Epithelial cell of proximal tubule (primary cell): Measurements from ENCODE around the gene RASGRP3. TPM values are rescaled to one million over a fixed set of nuclear protein-coding genes. Genes with fewer than 3 reads are reported as not detected.

Experiments used
- DNase-seq: peaks from one replicate; pipeline ENCODE4 v3.0.0-alpha.2; 2011; ENCODE audit warnings: low read depth
- H3K4me3 ChIP-seq: 2 replicates; pipeline ENCODE4 v1.5.1; 2011; ENCODE audit warnings: low read depth, mild to moderate bottlenecking, low read length
- total RNA-seq: library from RNA; depleted of rRNA; stranded (reverse); fragments of >200 nt; gene quantifications from 2 replicates; pipeline ENCODE4 v1.2.3, GENCODE V29; 2015
- TF ChIP-seq, protein P1 (sequence below): conservative IDR thresholded peaks from 2 replicates; pipeline ENCODE4 v1.5.1; 2012; ENCODE audit warnings: low read depth, mild to moderate bottlenecking, low read length

RASGRP3 gene
- total RNA-seq, 1 donor from 2014 or later = 1.1 TPM

- no peak overlapping the region for H3K4me3 ChIP-seq
- TF ChIP-seq, protein P1, sequence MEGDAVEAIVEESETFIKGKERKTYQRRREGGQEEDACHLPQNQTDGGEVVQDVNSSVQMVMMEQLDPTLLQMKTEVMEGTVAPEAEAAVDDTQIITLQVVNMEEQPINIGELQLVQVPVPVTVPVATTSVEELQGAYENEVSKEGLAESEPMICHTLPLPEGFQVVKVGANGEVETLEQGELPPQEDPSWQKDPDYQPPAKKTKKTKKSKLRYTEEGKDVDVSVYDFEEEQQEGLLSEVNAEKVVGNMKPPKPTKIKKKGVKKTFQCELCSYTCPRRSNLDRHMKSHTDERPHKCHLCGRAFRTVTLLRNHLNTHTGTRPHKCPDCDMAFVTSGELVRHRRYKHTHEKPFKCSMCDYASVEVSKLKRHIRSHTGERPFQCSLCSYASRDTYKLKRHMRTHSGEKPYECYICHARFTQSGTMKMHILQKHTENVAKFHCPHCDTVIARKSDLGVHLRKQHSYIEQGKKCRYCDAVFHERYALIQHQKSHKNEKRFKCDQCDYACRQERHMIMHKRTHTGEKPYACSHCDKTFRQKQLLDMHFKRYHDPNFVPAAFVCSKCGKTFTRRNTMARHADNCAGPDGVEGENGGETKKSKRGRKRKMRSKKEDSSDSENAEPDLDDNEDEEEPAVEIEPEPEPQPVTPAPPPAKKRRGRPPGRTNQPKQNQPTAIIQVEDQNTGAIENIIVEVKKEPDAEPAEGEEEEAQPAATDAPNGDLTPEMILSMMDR = no peak
- DNase-seq = peak; percentile 9
Measured at GRCh38 chr2:33529771-33530481, 53.5 kb downstream of the RASGRP3 start.

- DNase-seq = no peak
- TF ChIP-seq, protein P1 = no peak
- H3K4me3 ChIP-seq = no peak overlapping the region
Measured at GRCh38 chr2:33530690-33531548, 54.5 kb downstream of the RASGRP3 start.

DNA sequence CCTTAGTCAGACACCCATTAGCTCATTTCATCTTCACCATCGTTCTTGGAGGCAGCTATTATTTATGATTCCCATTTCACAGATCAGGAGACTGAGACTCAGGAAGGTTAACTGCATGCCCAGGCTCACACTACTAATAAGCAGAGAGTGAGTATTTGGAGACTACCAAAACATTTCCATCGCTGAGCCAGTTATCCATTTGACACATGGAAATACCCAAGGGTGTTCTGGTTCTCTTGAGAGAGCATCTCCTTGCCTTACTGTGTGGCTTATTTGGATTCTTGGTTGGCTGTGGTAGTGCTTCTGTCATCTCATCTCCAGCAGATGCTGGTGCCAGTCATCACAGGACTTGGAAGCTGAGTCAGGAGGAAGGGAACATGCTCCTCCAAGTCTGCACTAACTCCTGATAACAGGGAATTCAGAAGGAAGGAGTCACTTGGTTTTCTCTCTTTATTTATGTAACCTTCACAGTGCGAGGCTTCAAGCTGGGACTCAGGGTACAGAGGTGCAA, 55.2 kb downstream of the RASGRP3 start:
- TF ChIP-seq, protein P1 = no peak
- DNase-seq = no peak
- no peak overlapping the region for H3K4me3 ChIP-seq

GRCh38 chr2:33532146-33532545, 55.7 kb downstream of the RASGRP3 start:
- DNase-seq = no peak
- no peak overlapping the region for H3K4me3 ChIP-seq
- TF ChIP-seq, protein P1 = no peak

DNA sequence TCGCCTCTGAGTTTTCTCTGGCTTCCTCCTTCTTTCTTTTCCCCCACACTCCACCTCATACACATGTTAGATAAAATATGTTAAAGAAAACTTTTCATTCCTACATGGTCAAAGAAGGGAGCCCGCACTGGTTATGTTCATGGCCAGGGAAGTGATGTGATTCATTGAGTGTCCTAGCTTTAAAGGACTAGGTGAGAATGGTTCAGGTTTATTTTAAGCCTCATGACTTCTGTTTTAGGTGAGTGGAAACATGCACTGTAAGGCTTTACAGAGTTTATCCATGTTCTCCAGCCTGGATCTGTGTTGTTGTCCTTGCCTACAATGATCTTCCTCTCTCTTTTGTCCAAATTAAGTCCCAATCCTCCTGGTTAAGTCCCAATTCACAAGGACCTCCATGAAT, 56.5 kb downstream of the RASGRP3 start:
- no peak for DNase-seq
- TF ChIP-seq, protein P1 = no peak
- no peak overlapping the region for H3K4me3 ChIP-seq

DNA sequence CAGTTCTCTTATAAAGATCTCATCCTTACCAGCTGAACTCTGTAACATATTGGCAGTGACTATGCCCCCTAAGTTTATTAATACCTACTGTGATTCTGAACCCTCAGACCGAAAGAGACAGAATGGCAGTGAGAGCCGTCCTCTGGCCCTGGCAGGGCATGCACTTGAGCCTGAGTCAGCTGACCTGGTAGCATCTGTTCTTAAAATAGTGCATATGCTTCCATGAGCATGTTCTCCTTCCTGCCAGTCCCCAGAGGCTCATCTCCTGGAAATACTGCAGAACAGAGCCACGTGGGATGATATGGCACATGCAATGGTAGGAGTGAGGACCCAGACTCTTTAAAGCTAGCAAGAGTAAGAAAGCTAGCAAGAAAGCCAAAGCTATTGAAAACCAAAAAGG, 59.0 kb downstream of the RASGRP3 start:
- DNase-seq = no peak
- TF ChIP-seq, protein P1 = no peak
- H3K4me3 ChIP-seq = no peak overlapping the region
